ENCODE results near the gene RCOR1. TPM values are rescaled to one million over a fixed set of nuclear protein-coding genes. Genes with fewer than 3 reads are reported as not detected.

RCOR1 gene
- total RNA-seq, 1 donor from 2014 or later = 11.0 TPM

DNA sequence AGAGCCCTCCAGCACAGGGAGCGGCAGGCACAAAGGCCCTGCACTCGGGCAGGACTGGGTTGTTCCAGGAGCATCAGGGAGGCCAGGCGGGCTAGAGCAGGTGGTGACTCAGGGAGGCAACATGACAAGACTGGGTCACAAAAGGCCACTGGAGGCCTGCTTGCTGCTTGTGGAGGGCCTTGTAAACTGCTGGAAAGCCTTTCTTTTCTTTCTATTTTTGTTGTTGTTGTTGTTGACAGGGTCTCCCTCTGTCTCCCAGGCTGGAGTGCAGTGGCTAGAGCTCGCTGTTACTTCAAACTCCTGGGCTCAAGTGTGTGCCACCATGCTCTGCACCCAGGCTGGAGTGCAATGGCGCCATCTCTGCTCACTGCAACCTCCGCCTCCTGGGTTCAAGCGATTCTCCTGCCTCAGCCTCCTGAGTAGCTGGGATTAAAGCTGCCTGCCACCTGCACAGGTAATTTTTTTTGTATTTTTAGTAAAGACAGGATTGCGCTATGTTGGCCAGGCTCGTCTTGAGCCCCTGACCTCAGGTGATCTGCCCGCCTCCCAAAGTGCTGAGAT lies 11.8 kb upstream of the RCOR1 start:
- intact Hi-C loops (cut with micrococcal nuclease) = no loop called here
- no peak overlapping the region for H3K4me3 ChIP-seq
- H3K4me1 ChIP-seq = no peaks in the 10 kb centered on the region
- H3K9me3 ChIP-seq (replicated peaks) = no peaks in the 10 kb centered on the region
- DNase-seq = no peak
- TF ChIP-seq, protein P1, sequence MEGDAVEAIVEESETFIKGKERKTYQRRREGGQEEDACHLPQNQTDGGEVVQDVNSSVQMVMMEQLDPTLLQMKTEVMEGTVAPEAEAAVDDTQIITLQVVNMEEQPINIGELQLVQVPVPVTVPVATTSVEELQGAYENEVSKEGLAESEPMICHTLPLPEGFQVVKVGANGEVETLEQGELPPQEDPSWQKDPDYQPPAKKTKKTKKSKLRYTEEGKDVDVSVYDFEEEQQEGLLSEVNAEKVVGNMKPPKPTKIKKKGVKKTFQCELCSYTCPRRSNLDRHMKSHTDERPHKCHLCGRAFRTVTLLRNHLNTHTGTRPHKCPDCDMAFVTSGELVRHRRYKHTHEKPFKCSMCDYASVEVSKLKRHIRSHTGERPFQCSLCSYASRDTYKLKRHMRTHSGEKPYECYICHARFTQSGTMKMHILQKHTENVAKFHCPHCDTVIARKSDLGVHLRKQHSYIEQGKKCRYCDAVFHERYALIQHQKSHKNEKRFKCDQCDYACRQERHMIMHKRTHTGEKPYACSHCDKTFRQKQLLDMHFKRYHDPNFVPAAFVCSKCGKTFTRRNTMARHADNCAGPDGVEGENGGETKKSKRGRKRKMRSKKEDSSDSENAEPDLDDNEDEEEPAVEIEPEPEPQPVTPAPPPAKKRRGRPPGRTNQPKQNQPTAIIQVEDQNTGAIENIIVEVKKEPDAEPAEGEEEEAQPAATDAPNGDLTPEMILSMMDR (IDR thresholded peaks at IDR 0.05; ENCODE audit: borderline replicate concordance) = no peak
- H3K36me3 ChIP-seq = no peaks in the 10 kb centered on the region
- peaks cover 28% of the 10 kb centered on the region for H3K27me3 ChIP-seq (ENCODE audit: low read depth)
- H3K27ac ChIP-seq (replicated peaks) = no peak overlapping the region

DNA sequence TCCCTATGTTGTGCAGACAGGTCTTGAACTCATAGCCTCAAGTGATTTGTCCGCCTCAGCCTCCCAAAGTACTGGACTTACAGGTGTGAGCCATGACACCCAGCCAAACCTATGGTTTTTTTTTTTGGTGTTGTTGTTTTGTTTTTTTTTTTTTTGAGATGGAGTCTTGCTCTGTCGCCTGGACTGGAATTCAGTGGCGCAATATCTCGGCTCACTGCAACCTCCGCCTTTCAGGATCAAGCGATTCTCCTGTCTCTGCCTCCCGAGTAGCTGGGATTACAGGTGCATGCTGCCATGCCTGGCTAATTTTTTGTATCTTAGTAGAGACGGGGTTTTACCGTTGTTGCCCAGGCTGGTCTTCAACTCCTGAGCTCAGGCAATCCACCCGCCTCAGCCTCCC lies 11.3 kb upstream of the RCOR1 start:
- Histone ChIP-seq H3K27ac (replicated peaks) (no peak overlapping the region), H3K4me1 (no peaks in the 10 kb centered on the region), H3K36me3 (no peaks in the 10 kb centered on the region), H3K4me3 (no peak overlapping the region), H3K27me3 (ENCODE audit: low read depth) (peaks cover 22% of the 10 kb centered on the region), H3K9me3 (replicated peaks) (no peaks in the 10 kb centered on the region)
- intact Hi-C loops (cut with micrococcal nuclease) = no loop called here
- DNase-seq = no peak
- TF ChIP-seq, protein P1 (IDR thresholded peaks at IDR 0.05; ENCODE audit: borderline replicate concordance) = no peak

DNA sequence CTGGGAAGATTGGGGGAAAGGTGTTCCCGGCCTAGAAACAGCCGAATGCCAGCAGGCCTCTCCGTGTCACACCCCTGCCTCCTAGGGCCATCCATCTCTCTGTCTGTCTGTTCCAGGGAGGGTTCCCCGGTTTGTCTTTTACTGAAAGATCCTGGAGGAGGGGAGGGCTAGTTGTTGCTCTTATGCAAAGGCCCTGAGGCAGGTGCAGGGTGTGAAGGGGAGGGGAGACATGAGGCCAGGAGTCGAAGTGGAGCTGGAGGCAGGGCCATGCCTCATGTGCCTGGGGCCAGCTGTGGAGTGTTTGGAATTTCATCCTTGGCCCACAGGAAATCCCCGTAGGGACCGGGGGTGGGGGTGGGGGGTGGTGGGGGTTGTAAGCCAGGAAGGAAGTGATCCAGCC lies 8.7 kb upstream of the RCOR1 start:
- Histone ChIP-seq H3K4me3 (no peak overlapping the region), H3K27me3 (ENCODE audit: low read depth) (peaks cover 17% of the 10 kb centered on the region), H3K36me3 (no peaks in the 10 kb centered on the region), H3K27ac (replicated peaks) (no peak overlapping the region), H3K4me1 (no peaks in the 10 kb centered on the region), H3K9me3 (replicated peaks) (no peaks in the 10 kb centered on the region)
- TF ChIP-seq, protein P1 (IDR thresholded peaks at IDR 0.05; ENCODE audit: borderline replicate concordance) = no peak
- DNase-seq = no peak
- intact Hi-C loops (cut with micrococcal nuclease) = no loop called here

DNA sequence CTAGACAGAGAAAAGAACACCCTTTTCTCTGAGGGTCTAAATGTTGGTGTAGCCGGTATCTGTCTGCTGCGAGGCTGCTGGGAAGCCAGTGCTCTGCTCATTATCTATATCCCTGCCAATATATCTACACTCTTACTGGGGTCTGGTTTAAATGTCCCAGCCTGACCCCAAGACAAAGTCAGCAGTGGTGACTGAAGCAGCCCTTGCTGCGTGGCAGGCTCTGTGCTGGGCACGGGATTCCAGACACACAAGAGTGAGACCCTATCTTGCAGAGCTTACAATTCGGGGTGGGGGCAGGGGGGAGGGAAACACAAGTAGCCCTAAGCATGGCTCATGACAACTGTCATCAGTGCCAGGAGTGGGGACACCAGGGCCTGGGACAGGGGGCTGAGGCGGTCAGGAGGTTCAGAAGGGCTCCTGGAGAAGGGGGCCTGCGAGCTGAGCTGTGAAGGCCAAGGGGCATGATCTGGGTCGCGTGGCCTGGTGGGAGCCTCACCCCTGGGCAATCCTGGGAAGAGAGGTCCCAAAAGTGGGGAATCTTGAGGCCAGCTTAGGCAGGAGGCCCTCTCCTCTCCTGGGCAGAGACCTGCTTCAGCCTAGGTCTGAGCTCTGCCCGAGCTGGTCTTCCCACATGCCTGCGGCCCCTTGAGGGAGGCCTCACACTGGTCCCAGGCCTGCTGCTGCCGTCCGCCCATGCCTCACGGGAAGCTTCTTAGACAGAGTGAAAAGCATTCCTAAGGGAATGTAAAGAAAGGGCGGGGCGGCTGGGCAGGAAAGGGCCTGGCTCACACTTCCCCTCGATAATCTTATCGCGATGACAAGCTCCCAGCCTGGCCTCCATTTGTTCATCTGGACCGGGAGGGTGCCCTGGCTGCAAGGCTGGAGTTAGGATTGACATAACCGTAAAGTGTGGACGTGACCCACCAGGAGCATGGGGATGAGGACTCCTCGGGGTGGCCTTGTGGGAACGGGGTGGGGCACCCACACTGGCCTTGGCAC lies 7.3 kb upstream of the RCOR1 start:
- Histone ChIP-seq H3K4me1 (no peaks in the 10 kb centered on the region), H3K9me3 (replicated peaks) (no peaks in the 10 kb centered on the region), H3K27ac (replicated peaks) (no peak overlapping the region), H3K4me3 (no peak overlapping the region), H3K36me3 (no peaks in the 10 kb centered on the region), H3K27me3 (ENCODE audit: low read depth) (peaks cover 17% of the 10 kb centered on the region)
- no peak for DNase-seq
- TF ChIP-seq, protein P1 (IDR thresholded peaks at IDR 0.05; ENCODE audit: borderline replicate concordance) = no peak
- intact Hi-C loops (cut with micrococcal nuclease) = no loop called here

DNA sequence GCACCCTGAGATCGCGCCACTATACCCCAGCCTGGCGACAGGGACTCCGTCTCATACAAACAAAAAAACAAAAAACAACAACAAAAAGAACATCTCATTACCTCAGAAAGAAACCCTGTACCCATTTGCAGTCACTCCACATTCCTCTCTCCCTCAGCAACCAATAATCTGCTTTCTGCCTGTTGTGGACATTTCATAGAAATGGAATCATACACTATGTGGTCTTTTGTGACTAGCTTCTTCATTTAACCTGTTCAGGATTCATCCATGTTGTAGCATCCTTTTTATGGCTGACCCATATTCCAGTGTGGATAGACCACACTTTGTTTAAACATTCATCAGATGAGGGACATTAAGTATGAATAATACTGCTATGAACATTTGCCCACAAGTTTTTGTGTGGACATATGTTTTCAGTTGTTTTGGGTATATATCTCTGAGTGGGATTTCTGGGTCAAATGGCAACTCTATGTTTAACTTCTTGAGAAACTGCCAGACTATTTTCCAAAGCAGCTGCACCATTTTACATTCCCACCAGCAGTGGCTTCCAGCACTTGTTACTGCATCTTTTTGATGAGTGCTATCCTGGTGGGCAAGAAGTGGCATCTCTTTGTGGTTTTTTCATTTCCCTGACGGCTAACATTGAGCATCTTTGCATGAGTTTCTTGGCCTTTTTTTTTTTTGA lies 5.9 kb upstream of the RCOR1 start:
- intact Hi-C loops (cut with micrococcal nuclease) = no loop called here
- no peak for DNase-seq
- Histone ChIP-seq H3K4me3 (no peak overlapping the region), H3K36me3 (no peaks in the 10 kb centered on the region), H3K4me1 (peaks cover 11% of the 10 kb centered on the region), H3K27ac (replicated peaks) (no peak overlapping the region), H3K9me3 (replicated peaks) (no peaks in the 10 kb centered on the region), H3K27me3 (ENCODE audit: low read depth) (peaks cover 14% of the 10 kb centered on the region)
- TF ChIP-seq, protein P1 (IDR thresholded peaks at IDR 0.05; ENCODE audit: borderline replicate concordance) = no peak
